ENCODE results near the gene CATSPER3. TPM values are rescaled to one million over a fixed set of nuclear protein-coding genes. Genes with fewer than 3 reads are reported as not detected.
A peak's percentile ranks its signal among the peaks of the same experiment; 100 is the strongest.

Gene CATSPER3
- total and polyA plus RNA-seq, 2 experiments from 2014 or later, result 0.11 to 0.14 TPM

DNA sequence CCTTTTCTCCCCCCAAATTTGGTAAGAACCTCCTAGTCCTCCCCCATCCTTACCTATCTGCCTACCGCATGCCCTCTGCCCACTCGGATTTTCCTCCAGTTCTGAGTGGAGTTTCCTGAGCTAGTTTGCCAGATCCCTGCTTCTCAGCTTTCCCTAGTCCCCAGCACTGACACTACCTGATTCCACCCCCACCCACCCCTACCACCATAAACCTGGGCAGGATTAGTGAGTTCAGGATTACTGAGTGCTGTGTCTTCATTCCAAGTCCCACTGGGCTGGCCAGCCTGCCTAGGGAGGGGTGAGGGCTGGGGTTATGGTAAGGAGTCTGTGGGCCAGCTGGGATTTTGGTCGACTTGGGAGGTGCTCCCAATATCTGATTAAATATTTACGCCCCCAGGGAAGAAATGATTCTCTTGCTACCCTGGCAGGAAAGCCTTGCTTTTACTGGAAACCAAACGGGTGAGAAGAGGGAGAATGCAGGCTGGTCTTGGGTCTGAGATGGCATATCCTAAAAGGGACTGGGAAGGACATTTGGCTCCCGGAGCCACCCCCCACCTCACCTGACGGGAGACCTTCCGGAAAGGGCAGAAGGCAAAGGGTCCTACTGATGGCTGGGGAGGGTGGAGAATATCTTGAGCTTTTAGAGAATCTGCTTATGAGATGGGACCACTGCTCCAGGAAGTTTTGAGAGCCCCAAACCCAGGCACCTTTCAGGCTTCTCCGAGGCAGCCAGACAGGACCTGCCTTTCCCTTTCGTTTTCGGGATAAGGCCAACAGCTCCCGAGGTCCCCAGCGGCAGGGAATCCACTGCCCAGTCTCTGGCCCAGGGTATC, 62.6 kb downstream of the CATSPER3 start:
- no peak overlapping the region for H3K4me3 ChIP-seq
- H3K9me3 ChIP-seq (ENCODE audit: low read depth), result no peaks in the 10 kb centered on the region
- no peaks in the 10 kb centered on the region for H3F3A ChIP-seq (ENCODE audit: insufficient read depth)
- 4 to 6% methylated on average over 13 of the region's 13 CpGs for WGBS, 2 experiments (ENCODE audit: low coverage in 1 of 2, low lambda C conversion rate in 2 of 2, missing lambda C conversion rate in 2 of 2)
- H2AFZ ChIP-seq, result no peak overlapping the region
- no peaks in the 10 kb centered on the region for H4K20me1 ChIP-seq (ENCODE audit: insufficient read depth)
- no peak overlapping the region for H3K27ac ChIP-seq
- no peak for DNase-seq
- H3K27me3 ChIP-seq (replicated peaks; ENCODE audit: insufficient read depth), result peaks cover 86% of the 10 kb centered on the region
- H3K9me2 ChIP-seq (ENCODE audit: insufficient read depth), result no peaks in the 10 kb centered on the region
- no peak for TF ChIP-seq EZH2phosphoT487 (IDR thresholded peaks at IDR 0.05; ENCODE audit: insufficient read depth, low read depth)
- no peak for TF ChIP-seq EZH2 (IDR thresholded peaks at IDR 0.05; ENCODE audit: insufficient read depth, poor library complexity, severe bottlenecking)
- no peaks in the 10 kb centered on the region for H3K36me3 ChIP-seq (ENCODE audit: low read depth)
- no peaks in the 10 kb centered on the region for H3K79me2 ChIP-seq (ENCODE audit: insufficient read depth)
- no peaks in the 10 kb centered on the region; the same call in 1 of the 2 replicates for H3K4me1 ChIP-seq (ENCODE audit: insufficient read depth)
- no peak overlapping the region for H3K4me2 ChIP-seq (ENCODE audit: unreplicated experiment)
- no peak overlapping the region for H3K9ac ChIP-seq
- in situ Hi-C loops (cut with MboI), result no loop called here

DNA sequence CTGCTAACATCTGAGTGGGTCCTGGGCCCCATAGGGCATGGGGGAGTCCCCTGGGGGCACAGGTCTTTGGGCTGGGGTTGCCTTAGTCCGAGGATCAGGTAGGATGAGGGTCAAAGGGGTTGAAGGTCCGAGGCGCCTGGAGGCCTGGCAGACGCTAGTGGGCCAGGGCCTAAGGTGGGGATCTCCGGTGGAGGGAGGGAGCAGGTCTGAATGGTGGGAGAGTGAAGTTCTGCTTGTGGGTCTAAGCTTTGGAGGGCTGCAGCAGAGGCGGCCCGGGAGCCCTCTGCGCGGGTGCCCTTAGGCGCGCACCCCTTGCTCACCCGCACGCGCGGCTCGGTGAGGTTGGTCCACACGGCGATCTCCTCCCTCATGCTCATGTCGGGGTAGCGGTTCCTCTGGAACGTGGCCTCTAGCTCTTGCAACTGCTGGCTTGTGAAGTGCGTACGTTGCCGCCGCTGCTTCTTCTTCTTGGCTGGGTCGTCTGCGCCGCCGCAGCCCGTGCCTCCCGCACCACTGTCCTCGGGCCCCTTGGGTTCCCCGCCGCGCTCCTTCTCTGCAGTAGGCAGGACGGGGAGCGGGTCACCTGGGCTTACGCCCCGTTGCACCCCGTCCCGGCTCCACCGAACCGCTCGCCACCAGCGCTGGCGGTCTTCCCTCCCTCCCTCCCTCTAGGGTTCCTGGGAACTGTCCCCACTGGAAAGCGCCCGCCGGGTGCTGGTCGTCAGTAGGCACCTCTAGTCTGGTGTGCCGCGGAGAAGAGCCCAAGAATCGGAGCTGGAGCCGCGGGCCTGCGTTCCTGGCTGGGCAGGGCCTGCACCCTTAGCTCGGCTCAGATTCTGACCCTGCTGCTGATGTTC, 63.5 kb downstream of the CATSPER3 start:
- Histone ChIP-seq H3K9me3 (ENCODE audit: low read depth) (no peaks in the 10 kb centered on the region), H2AFZ (no peak overlapping the region), H4K20me1 (ENCODE audit: insufficient read depth) (no peaks in the 10 kb centered on the region), H3K9ac (no peak overlapping the region), H3K4me1 (ENCODE audit: insufficient read depth) (no peaks in the 10 kb centered on the region; the same call in 1 of the 2 replicates), H3K36me3 (ENCODE audit: low read depth) (no peaks in the 10 kb centered on the region), H3K4me2 (ENCODE audit: unreplicated experiment) (no peak overlapping the region), H3K27ac (no peak overlapping the region), H3K9me2 (ENCODE audit: insufficient read depth) (no peaks in the 10 kb centered on the region), H3K27me3 (replicated peaks; ENCODE audit: insufficient read depth) (peaks cover 86% of the 10 kb centered on the region), H3F3A (ENCODE audit: insufficient read depth) (no peaks in the 10 kb centered on the region), H3K79me2 (ENCODE audit: insufficient read depth) (no peaks in the 10 kb centered on the region), H3K4me3 (no peak overlapping the region)
- 33 to 39% methylated on average over 39 to 54 of the region's 57 CpGs for WGBS, 2 experiments (ENCODE audit: low coverage in 1 of 2, low lambda C conversion rate in 2 of 2, missing lambda C conversion rate in 2 of 2)
- DNase-seq, result no peak
- TF ChIP-seq EZH2 (IDR thresholded peaks at IDR 0.05; ENCODE audit: insufficient read depth, poor library complexity, severe bottlenecking), result no peak
- no peak for TF ChIP-seq EZH2phosphoT487 (IDR thresholded peaks at IDR 0.05; ENCODE audit: insufficient read depth, low read depth)
- in situ Hi-C loops (cut with MboI), result no loop called here

DNA sequence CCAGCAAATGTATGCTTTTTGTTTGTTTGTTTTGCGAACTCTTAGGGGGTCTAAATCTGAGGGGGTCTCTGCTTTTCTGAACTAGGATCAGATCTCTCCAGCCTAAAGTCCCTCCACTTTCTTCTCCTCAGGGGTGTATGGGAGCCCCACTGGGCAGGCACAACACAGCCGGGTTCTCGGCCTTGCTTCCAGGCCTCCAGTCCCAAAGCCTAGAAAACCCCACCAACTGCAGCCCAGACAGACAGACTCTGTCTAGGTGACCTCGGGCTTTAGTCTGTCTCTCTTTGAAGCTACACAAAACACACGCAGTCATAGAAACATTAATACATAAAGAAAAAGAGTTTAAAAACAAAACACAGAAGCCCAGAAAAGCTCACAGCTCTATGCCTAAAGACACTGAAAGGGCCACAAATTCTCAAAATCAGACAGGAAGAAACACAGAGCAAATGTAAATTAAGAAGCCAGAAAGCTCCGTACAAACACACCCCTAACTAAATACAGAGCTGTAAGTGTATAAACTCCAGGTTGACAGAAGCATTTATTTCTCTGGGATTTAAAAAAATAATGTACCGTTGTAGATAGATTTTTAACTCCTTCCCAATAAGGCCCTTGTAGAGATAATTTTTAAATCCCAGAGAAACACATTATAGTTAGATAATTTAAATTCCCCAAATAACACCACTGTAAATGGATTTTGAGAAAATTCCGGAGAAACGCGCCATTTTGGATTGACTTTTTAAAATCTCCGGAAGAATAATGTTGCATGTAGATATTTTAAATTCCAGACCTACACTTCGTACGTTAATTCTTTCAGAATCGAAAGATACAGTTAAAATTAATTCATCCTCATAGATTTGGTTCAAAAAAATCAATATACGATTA, 64.3 kb downstream of the CATSPER3 start:
- no peaks in the 10 kb centered on the region for H3F3A ChIP-seq (ENCODE audit: insufficient read depth)
- H3K9ac ChIP-seq, result no peak overlapping the region
- H3K4me3 ChIP-seq, result peak overlapping the region; percentile 33; the same call in 1 of the 2 replicates
- no peaks in the 10 kb centered on the region for H3K9me3 ChIP-seq (ENCODE audit: low read depth)
- DNase-seq, result no peak
- H3K27me3 ChIP-seq (replicated peaks; ENCODE audit: insufficient read depth), result peaks cover 86% of the 10 kb centered on the region
- TF ChIP-seq EZH2 (IDR thresholded peaks at IDR 0.05; ENCODE audit: insufficient read depth, poor library complexity, severe bottlenecking), result peak; percentile 93
- no peak; the same call in 1 of the 2 replicates for TF ChIP-seq EZH2phosphoT487 (IDR thresholded peaks at IDR 0.05; ENCODE audit: insufficient read depth, low read depth)
- in situ Hi-C loops (cut with MboI), result no loop called here
- WGBS, 2 experiments (ENCODE audit: low coverage in 1 of 2, low lambda C conversion rate in 2 of 2, missing lambda C conversion rate in 2 of 2), result 53 to 59% methylated on average over 15 of the region's 15 CpGs
- no peak overlapping the region for H2AFZ ChIP-seq
- no peaks in the 10 kb centered on the region for H3K9me2 ChIP-seq (ENCODE audit: insufficient read depth)
- no peak overlapping the region for H3K27ac ChIP-seq
- peak overlapping the region; percentile 50 for H3K4me2 ChIP-seq (ENCODE audit: unreplicated experiment)
- no peaks in the 10 kb centered on the region for H4K20me1 ChIP-seq (ENCODE audit: insufficient read depth)
- H3K36me3 ChIP-seq (ENCODE audit: low read depth), result no peaks in the 10 kb centered on the region
- H3K4me1 ChIP-seq (ENCODE audit: insufficient read depth), result no peaks in the 10 kb centered on the region; the same call in 1 of the 2 replicates
- H3K79me2 ChIP-seq (ENCODE audit: insufficient read depth), result no peaks in the 10 kb centered on the region

DNA sequence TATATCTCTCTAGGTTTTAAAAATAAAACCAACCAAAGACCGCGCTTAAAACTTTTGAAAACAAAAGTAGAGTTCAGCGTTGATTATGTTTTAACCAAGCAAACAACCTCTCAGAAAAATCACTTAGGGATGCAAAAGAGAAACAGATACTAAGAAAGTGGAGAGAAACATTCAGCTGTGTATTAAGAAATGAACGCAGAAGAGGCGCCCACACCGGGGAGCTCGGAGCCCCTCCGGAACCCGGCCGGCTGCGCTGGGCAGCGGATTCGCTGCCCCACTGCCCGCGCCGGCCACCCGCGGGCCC, 64.9 kb downstream of the CATSPER3 start:
- peak overlapping the region; percentile 50 for H3K4me2 ChIP-seq (ENCODE audit: unreplicated experiment)
- no peaks in the 10 kb centered on the region for H4K20me1 ChIP-seq (ENCODE audit: insufficient read depth)
- no peaks in the 10 kb centered on the region for H3K9me3 ChIP-seq (ENCODE audit: low read depth)
- H2AFZ ChIP-seq, result peak overlapping the region; percentile 26; the same call in 1 of the 2 replicates
- H3K27me3 ChIP-seq (replicated peaks; ENCODE audit: insufficient read depth), result peaks cover 86% of the 10 kb centered on the region
- H3K4me3 ChIP-seq, result peak overlapping the region; percentile 33; the same call in 1 of the 2 replicates
- peak; percentile 15 for DNase-seq
- H3K36me3 ChIP-seq (ENCODE audit: low read depth), result no peaks in the 10 kb centered on the region
- H3K4me1 ChIP-seq (ENCODE audit: insufficient read depth), result no peaks in the 10 kb centered on the region; the same call in 1 of the 2 replicates
- no peaks in the 10 kb centered on the region for H3K79me2 ChIP-seq (ENCODE audit: insufficient read depth)
- no peak overlapping the region for H3K9ac ChIP-seq
- WGBS, 2 experiments (ENCODE audit: low coverage in 1 of 2, low lambda C conversion rate in 2 of 2, missing lambda C conversion rate in 2 of 2), result 8 to 10% methylated on average over 18 of the region's 18 CpGs
- TF ChIP-seq EZH2phosphoT487 (IDR thresholded peaks at IDR 0.05; ENCODE audit: insufficient read depth, low read depth) (0 out of 2 replicates have a peak, but pooled peaks have one; percentile 55), EZH2 (IDR thresholded peaks at IDR 0.05; ENCODE audit: insufficient read depth, poor library complexity, severe bottlenecking) (peak; percentile 87)
- no peak overlapping the region for H3K27ac ChIP-seq
- no peaks in the 10 kb centered on the region for H3K9me2 ChIP-seq (ENCODE audit: insufficient read depth)
- in situ Hi-C loops (cut with MboI), result no loop called here
- no peaks in the 10 kb centered on the region for H3F3A ChIP-seq (ENCODE audit: insufficient read depth)

Measured in GM23248 (cell line).